NT2/D1 (cell line): ENCODE measurements around the gene FHOD3.

ENCODE experiments used
- SUZ12 ChIP-seq: IDR thresholded peaks from 2 replicates; pipeline ENCODE4 v1.6.1; 2011; ENCODE audit not compliant: insufficient read length, insufficient read depth; ENCODE audit errors: extremely low read depth
- YY1 ChIP-seq: IDR thresholded peaks from 2 replicates; pipeline ENCODE4 v1.6.1; 2011; ENCODE audit not compliant: insufficient read length, insufficient read depth
- ZNF274 ChIP-seq: IDR thresholded peaks from 2 replicates; pipeline ENCODE4 v1.6.1; 2011; ENCODE audit warnings: mild to moderate bottlenecking, low read depth, low read length

DNA sequence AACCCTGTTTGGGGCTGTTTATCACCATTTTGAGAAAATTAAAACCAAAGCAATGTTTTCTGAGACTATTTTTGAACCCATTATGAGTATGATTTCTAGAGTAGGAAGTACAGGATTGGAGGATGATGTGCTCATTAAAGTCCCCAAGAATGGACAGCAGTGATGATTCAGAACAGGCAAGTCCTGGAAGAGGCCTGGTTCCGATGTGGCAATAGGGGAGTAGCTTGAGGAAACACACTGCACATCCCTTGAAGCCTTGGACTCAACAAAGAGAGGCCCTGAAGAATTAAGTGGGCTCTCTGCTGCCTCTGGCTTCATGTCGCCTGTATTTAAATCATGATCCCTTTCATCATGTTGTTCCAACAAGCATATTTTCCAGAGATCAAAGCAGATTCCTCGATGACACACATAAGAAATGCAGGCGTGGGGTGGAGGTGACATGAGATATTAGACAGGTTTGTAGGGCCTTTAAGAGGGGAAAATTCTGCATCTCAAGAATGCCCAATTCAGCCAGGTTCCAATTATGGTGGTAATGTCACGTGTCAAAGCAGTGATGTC lies 242.2 kb downstream of the FHOD3 start:
- TF ChIP-seq ZNF274 = no peak
- no peak for TF ChIP-seq SUZ12
- no peak for TF ChIP-seq YY1
